Hematopoietic multipotent progenitor cell treated with erythropoietin and hydrocortisone succinate and interleukin-3 and kit ligand, for 6 days (in vitro differentiated cells): ENCODE results near the gene ASXL1.

Source experiments
- DNase-seq: peaks from one replicate; pipeline ENCODE4 v3.0.0-alpha.2; 2015

The ASXL1 gene

GRCh38 chr20:32411955-32412706, 54.0 kb downstream of the ASXL1 start:
- DNase-seq, result peak; percentile 50

- no peak for DNase-seq
Observed at GRCh38 chr20:32415494-32415893, 57.4 kb downstream of the ASXL1 start.

GRCh38 chr20:32416206-32416605, 58.1 kb downstream of the ASXL1 start:
- DNase-seq, result no peak

GRCh38 chr20:32418376-32418775, 60.2 kb downstream of the ASXL1 start:
- DNase-seq, result peak; percentile 30

- DNase-seq, result no peak
Observed at GRCh38 chr20:32421290-32421689, 63.2 kb downstream of the ASXL1 start.

- no peak for DNase-seq
Observed at GRCh38 chr20:32427996-32428395, 69.9 kb downstream of the ASXL1 start.

- no peak for DNase-seq
Observed at GRCh38 chr20:32429343-32429742, 71.2 kb downstream of the ASXL1 start.

- no peak for DNase-seq
Observed at GRCh38 chr20:32429745-32430360, 71.7 kb downstream of the ASXL1 start.

- DNase-seq, result no peak
Observed at GRCh38 chr20:32431457-32431856, 73.3 kb downstream of the ASXL1 start.

GRCh38 chr20:32432277-32432676, 74.1 kb downstream of the ASXL1 start:
- DNase-seq, result no peak

- DNase-seq, result no peak
Observed at GRCh38 chr20:32433311-32434021, 75.3 kb downstream of the ASXL1 start.

- DNase-seq, result no peak
Observed at GRCh38 chr20:32434434-32434833, 76.3 kb downstream of the ASXL1 start.

- DNase-seq, result no peak
Observed at GRCh38 chr20:32435449-32436107, 77.4 kb downstream of the ASXL1 start.

GRCh38 chr20:32436142-32436861, 78.2 kb downstream of the ASXL1 start:
- DNase-seq, result no peak

GRCh38 chr20:32436968-32437367, 78.8 kb downstream of the ASXL1 start:
- DNase-seq, result no peak

- peak; percentile 55 for DNase-seq
Observed at GRCh38 chr20:32437391-32438074, 79.4 kb downstream of the ASXL1 start.

GRCh38 chr20:32438331-32438858, 80.3 kb downstream of the ASXL1 start:
- no peak for DNase-seq

- DNase-seq, result no peak
Observed at GRCh38 chr20:32439132-32439829, 81.2 kb downstream of the ASXL1 start.

GRCh38 chr20:32440069-32440757, 82.1 kb downstream of the ASXL1 start:
- DNase-seq, result no peak

- no peak for DNase-seq
Observed at GRCh38 chr20:32440758-32441078, 82.6 kb downstream of the ASXL1 start.

GRCh38 chr20:32441638-32442037, 83.5 kb downstream of the ASXL1 start:
- no peak for DNase-seq
